Nephron (organoid): ENCODE results near the gene PLCD1.

ENCODE experiments used
- H3K27ac Mint-ChIP-seq, 3 experiments: 2 replicates each; pipeline ENCODE4 v1.8.0; 2020; ENCODE audit warnings: mixed read lengths in 3 of 3, mild to moderate bottlenecking in 2 of 3, moderate library complexity in 1 of 3
- H3K27me3 Mint-ChIP-seq: 2 replicates; pipeline ENCODE4 v1.8.0; 2021; ENCODE audit warnings: low read depth, mild to moderate bottlenecking, moderate library complexity, mixed read lengths
- H3K36me3 Mint-ChIP-seq: 2 replicates; pipeline ENCODE4 v1.8.0; 2020; ENCODE audit warnings: low read depth, mixed read lengths
- H3K4me1 Mint-ChIP-seq: 2 replicates; pipeline ENCODE4 v1.8.0; 2020; ENCODE audit warnings: mixed read lengths
- H3K4me3 Mint-ChIP-seq, 3 experiments: 2 replicates each; pipeline ENCODE4 v1.8.0; 2020; ENCODE audit warnings: mild to moderate bottlenecking in 3 of 3, mixed read lengths in 3 of 3, moderate library complexity in 2 of 3
- H3K9me3 Mint-ChIP-seq: 2 replicates; pipeline ENCODE4 v1.8.0; 2020; ENCODE audit warnings: mixed read lengths
- CTCF ChIP-seq, 3 experiments: fragments of 200-600 bp; sonication (generic); IDR thresholded peaks; one replicate each; pipeline ENCODE4 v1.5.0; 2021; ENCODE audit warnings: antibody characterized with exemption in 3 of 3; ENCODE audit not compliant: unreplicated experiment in 3 of 3

The PLCD1 gene

DNA sequence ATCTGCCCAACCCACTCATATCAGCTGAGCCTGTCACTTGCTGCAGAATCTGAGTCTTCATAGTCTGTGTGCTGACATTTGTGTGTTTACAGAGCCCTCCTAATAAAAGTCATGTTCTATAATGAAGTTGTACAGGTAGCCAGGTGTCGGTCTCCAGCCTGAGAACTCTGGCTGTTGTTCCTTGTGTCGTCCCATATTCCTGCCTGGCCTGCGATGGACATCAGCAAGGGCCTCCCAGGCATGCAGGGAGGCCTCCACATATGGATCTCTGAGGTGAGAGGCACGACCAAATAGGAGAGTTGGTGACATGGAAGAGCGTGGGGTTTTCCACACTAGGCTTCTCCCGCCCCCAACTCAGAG lies 36.0 kb downstream of the PLCD1 start:
- Mint-ChIP-seq H3K36me3 (peaks cover 8% of the 10 kb centered on the region), H3K9me3 (no peaks in the 10 kb centered on the region), H3K27me3 (peaks cover 17% of the 10 kb centered on the region), H3K27ac (peak overlapping the region; percentile 91 to 98 (median 92)), H3K4me3 (peak overlapping the region; percentile 93 to 96 (median 95)), H3K4me1 (peaks cover 44% of the 10 kb centered on the region)
- no peak for TF ChIP-seq CTCF (IDR thresholded peaks at IDR 0.05; ENCODE audit: unreplicated experiment in 3 of 3)

GRCh38 chr3:37993067-37993455 lies 36.4 kb downstream of the PLCD1 start:
- Mint-ChIP-seq H3K4me3 (peak overlapping the region; percentile 93 to 96 (median 95)), H3K36me3 (peaks cover 8% of the 10 kb centered on the region), H3K4me1 (peaks cover 44% of the 10 kb centered on the region), H3K27ac (peak overlapping the region; percentile 12 to 98 (median 91)), H3K27me3 (peaks cover 17% of the 10 kb centered on the region), H3K9me3 (no peaks in the 10 kb centered on the region)
- TF ChIP-seq CTCF (IDR thresholded peaks at IDR 0.05; ENCODE audit: unreplicated experiment in 3 of 3) = no peak

GRCh38 chr3:37992271-37993066 lies 37.0 kb downstream of the PLCD1 start:
- Mint-ChIP-seq H3K36me3 (peaks cover 8% of the 10 kb centered on the region), H3K27me3 (peaks cover 17% of the 10 kb centered on the region), H3K9me3 (no peaks in the 10 kb centered on the region), H3K27ac (peak overlapping the region; percentile 12 to 98 (median 91)), H3K4me3 (peak overlapping the region; percentile 42 to 96 (median 95)), H3K4me1 (peaks cover 44% of the 10 kb centered on the region)
- TF ChIP-seq CTCF (IDR thresholded peaks at IDR 0.05; ENCODE audit: unreplicated experiment in 3 of 3) = no peak

GRCh38 chr3:37991823-37992222 lies 37.6 kb downstream of the PLCD1 start:
- TF ChIP-seq CTCF (IDR thresholded peaks at IDR 0.05; ENCODE audit: unreplicated experiment in 3 of 3) = no peak
- Mint-ChIP-seq H3K4me3 (peak overlapping the region in 2 of 3 experiments; percentile 10 to 60), H3K27me3 (peaks cover 17% of the 10 kb centered on the region), H3K4me1 (peaks cover 41% of the 10 kb centered on the region), H3K27ac (peak overlapping the region in 1 of 3 experiments; percentile 34), H3K9me3 (no peaks in the 10 kb centered on the region), H3K36me3 (peaks cover 6% of the 10 kb centered on the region)

DNA sequence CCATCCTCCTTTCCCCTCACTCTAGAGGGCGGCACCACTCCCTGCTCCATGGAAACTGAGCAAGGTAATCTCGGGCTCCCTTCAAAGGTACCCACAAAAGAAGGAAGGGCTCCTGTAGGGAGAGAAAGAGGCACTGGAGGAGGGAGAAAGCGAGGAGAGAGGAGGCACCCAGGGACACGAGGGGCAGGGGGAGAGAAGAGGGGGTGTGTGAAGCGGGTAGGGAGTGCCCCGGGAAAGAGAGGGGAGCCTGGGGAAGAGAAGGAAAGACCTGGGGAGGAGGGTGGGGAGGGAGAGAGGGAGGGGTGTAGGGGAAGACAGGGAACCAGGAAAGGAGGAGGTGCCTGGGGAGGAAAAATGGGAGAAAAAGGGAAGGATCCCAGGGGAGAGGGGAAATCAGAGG lies 38.3 kb downstream of the PLCD1 start:
- Mint-ChIP-seq H3K4me3 (no peak overlapping the region), H3K36me3 (no peaks in the 10 kb centered on the region), H3K27me3 (peaks cover 17% of the 10 kb centered on the region), H3K4me1 (peaks cover 35% of the 10 kb centered on the region), H3K9me3 (no peaks in the 10 kb centered on the region), H3K27ac (no peak overlapping the region)
- TF ChIP-seq CTCF (IDR thresholded peaks at IDR 0.05; ENCODE audit: unreplicated experiment in 3 of 3) = no peak

GRCh38 chr3:37990527-37990926 lies 38.9 kb downstream of the PLCD1 start, which contains the start of gene VILL:
Gene VILL (plus strand): TSS chr3:37990786. CDS start chr3:37993673, 2,887 bp downstream.
- no peaks in the 10 kb centered on the region for H3K9me3 Mint-ChIP-seq
- peaks cover 40% of the 10 kb centered on the region for H3K4me1 Mint-ChIP-seq
- H3K36me3 Mint-ChIP-seq = no peaks in the 10 kb centered on the region
- peak within 1 kb of the TSS; percentile 21 to 74 (median 58) for H3K27ac Mint-ChIP-seq
- TF ChIP-seq CTCF (IDR thresholded peaks at IDR 0.05; ENCODE audit: unreplicated experiment in 3 of 3) = no peak
- H3K4me3 Mint-ChIP-seq = peak within 1 kb of the TSS in 1 of 3 experiments; percentile 14
- peaks cover 17% of the 10 kb centered on the region for H3K27me3 Mint-ChIP-seq
